ENCODE results near the gene CFAP74. TPM values are rescaled to one million over a fixed set of nuclear protein-coding genes. Genes with fewer than 3 reads are reported as not detected.

The CFAP74 gene
- total and polyA plus RNA-seq, 9 of the 15 experiments (the other 6 are each of a cell fraction or from before 2014, with no cell fraction given), result 0.03 to 0.15 (median 0.05) TPM; not detected in 6

GRCh38 chr1:2046174-2046917, 42.8 kb upstream of the CFAP74 start (continued):
- no peak for TF ChIP-seq ZNF609 (CRISPR knock-in tag; IDR thresholded peaks at IDR 0.05; ENCODE audit: borderline replicate concordance)
- TF ChIP-seq HIVEP1 (CRISPR knock-in tag; IDR thresholded peaks at IDR 0.05), result no peak
- no peak for TF ChIP-seq SMARCC2 (IDR thresholded peaks at IDR 0.05; ENCODE audit: low read depth)
- no peak for TF ChIP-seq NFATC3 (IDR thresholded peaks at IDR 0.05)
- TF ChIP-seq THRA (IDR thresholded peaks at IDR 0.05), result no peak
- TF ChIP-seq JUN (IDR thresholded peaks at IDR 0.05; ENCODE audit: borderline replicate concordance, low read depth, low read length), result no peak
- TF ChIP-seq JUN (CRISPR knock-in tag; IDR thresholded peaks at IDR 0.05; ENCODE audit: borderline replicate concordance), result no peak
- peak; percentile 68; the same call in 1 of the 2 replicates for TF ChIP-seq TFAP4 (CRISPR knock-in tag; IDR thresholded peaks at IDR 0.05; ENCODE audit: borderline replicate concordance)
- TF ChIP-seq SRSF1 (IDR thresholded peaks at IDR 0.05; ENCODE audit: low read depth, low read length), result no peak
- no peak for TF ChIP-seq USF1 (CRISPR knock-in tag; IDR thresholded peaks at IDR 0.05)
- no peak for TF ChIP-seq NCOA2 (IDR thresholded peaks at IDR 0.05; ENCODE audit: partially characterized antibody in 2 of 2)
- no peak for TF ChIP-seq RBM22 (IDR thresholded peaks at IDR 0.05; ENCODE audit: low read depth, low read length, poor library complexity, severe bottlenecking)
- no peak for TF ChIP-seq EHMT2 (IDR thresholded peaks at IDR 0.05)
- no peak for TF ChIP-seq POLR2A (conservative IDR thresholded peaks at IDR 0.05)
- no peak for TF ChIP-seq TEAD2 (tag; IDR thresholded peaks at IDR 0.05)
- peak; percentile 52 for TF ChIP-seq CTBP1 (IDR thresholded peaks at IDR 0.05; ENCODE audit: borderline replicate concordance)
